Measurements from ENCODE around the gene GZMH. TPM values are rescaled to one million over a fixed set of nuclear protein-coding genes. Genes with fewer than 3 reads are reported as not detected.

The GZMH gene
- total RNA-seq, 1 donor from 2014 or later, result not detected

DNA sequence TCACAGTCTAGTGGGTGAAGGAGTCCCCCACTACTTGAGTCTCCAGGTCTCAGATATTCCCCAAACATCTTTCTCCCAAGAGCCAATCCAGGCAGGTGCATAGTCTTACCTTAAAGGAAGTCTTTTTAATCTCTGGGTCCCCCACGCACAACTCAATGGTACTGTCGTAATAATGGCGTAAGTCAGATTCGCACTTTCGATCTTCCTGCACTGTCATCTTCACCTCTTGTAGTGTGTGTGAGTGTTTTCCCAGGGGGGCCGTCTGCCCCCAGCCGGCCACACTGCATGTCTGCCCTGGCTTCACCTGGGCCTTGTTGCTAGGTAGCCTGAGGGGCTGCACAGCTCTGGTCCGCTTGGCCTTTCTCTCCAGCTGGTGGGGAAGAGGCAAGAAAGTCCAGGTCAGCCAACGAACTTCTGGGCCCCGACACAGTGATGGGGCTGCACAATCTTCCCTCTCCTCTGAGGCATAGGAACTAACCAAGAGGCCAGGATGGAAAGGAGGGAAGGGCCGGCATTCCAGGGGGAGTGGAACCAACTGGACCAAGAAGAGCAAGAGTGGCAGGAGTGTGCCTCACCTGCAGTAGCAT, 22.4 kb upstream of the GZMH start:
- Histone ChIP-seq H3K79me2 (ENCODE audit: insufficient read depth, low read length) (no peaks in the 10 kb centered on the region), H2AFZ (ENCODE audit: low read depth, low read length) (no peak overlapping the region), H3K4me3 (ENCODE audit: insufficient read depth, low read depth, low read length) (no peak overlapping the region), H4K20me1 (ENCODE audit: insufficient read depth, low read length) (no peaks in the 10 kb centered on the region), H3K27me3 (ENCODE audit: insufficient read depth, low read length) (no peaks in the 10 kb centered on the region), H3K9me3 (ENCODE audit: insufficient read depth, low read depth, low read length) (peaks cover 8% of the 10 kb centered on the region), H3K4me1 (ENCODE audit: insufficient read depth, low read length) (no peaks in the 10 kb centered on the region), H3K27ac (ENCODE audit: low read depth, low read length) (no peak overlapping the region), H3K9ac (ENCODE audit: low read length) (no peak overlapping the region), H3K36me3 (ENCODE audit: insufficient read depth, low read length) (no peaks in the 10 kb centered on the region), H3K4me2 (ENCODE audit: low read length) (no peak overlapping the region)
- Mint-ChIP-seq H3K9me3 (ENCODE audit: unreplicated experiment) (no peaks in the 10 kb centered on the region), H3K4me3 (ENCODE audit: unreplicated experiment) (no peak overlapping the region), H3K27ac (ENCODE audit: unreplicated experiment) (no peak overlapping the region), H3K36me3 (ENCODE audit: low read depth, unreplicated experiment) (no peaks in the 10 kb centered on the region), H3K4me1 (ENCODE audit: low read depth, unreplicated experiment) (no peaks in the 10 kb centered on the region), H3K27me3 (ENCODE audit: low read depth, unreplicated experiment) (peaks cover 4% of the 10 kb centered on the region)
- DNase-seq (ENCODE audit: low read depth) (no peak), FAIRE-seq (no peak)
- no peak for TF ChIP-seq EZH2 (IDR thresholded peaks at IDR 0.05; ENCODE audit: insufficient read depth, low read length)
- TF ChIP-seq, protein P1, sequence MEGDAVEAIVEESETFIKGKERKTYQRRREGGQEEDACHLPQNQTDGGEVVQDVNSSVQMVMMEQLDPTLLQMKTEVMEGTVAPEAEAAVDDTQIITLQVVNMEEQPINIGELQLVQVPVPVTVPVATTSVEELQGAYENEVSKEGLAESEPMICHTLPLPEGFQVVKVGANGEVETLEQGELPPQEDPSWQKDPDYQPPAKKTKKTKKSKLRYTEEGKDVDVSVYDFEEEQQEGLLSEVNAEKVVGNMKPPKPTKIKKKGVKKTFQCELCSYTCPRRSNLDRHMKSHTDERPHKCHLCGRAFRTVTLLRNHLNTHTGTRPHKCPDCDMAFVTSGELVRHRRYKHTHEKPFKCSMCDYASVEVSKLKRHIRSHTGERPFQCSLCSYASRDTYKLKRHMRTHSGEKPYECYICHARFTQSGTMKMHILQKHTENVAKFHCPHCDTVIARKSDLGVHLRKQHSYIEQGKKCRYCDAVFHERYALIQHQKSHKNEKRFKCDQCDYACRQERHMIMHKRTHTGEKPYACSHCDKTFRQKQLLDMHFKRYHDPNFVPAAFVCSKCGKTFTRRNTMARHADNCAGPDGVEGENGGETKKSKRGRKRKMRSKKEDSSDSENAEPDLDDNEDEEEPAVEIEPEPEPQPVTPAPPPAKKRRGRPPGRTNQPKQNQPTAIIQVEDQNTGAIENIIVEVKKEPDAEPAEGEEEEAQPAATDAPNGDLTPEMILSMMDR (IDR thresholded peaks at IDR 0.05; ENCODE audit: insufficient read depth, low read depth, low read length), result no peak

DNA sequence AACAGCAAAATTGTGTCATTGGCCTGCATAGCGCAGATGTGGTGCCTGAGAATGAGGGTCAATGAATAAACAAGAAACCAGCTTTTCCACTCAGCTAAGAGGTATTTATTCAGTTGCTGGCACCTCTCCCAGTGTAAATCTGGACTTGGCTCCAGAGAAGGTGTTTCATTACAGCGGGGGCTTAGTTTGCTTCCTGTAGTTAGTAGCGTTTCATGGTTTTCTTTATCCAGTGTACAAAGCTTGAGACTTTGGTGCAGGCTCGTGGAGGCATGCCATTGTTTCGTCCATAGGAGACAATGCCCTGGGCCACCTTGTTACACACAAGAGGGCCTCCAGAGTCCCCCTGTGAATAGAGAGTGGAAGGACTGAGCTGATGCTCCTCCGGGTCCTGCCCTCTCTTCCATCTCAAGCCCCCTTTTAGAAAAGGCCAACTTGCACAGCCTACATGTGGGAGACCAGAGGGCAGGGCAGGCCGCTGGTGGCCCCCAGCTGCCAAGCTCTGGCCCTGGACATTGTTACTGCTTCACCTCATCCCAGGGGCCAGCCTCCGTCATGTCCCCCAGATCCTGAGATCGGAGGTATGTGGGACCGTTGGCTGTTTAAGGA, 21.5 kb upstream of the GZMH start:
- H3K36me3 Mint-ChIP-seq (ENCODE audit: low read depth, unreplicated experiment), result no peaks in the 10 kb centered on the region
- FAIRE-seq, result no peak
- no peaks in the 10 kb centered on the region for H3K36me3 ChIP-seq (ENCODE audit: insufficient read depth, low read length)
- no peaks in the 10 kb centered on the region for H3K4me1 Mint-ChIP-seq (ENCODE audit: low read depth, unreplicated experiment)
- H3K9me3 Mint-ChIP-seq (ENCODE audit: unreplicated experiment), result no peaks in the 10 kb centered on the region
- peaks cover 4% of the 10 kb centered on the region for H3K27me3 Mint-ChIP-seq (ENCODE audit: low read depth, unreplicated experiment)
- no peak overlapping the region for H3K4me2 ChIP-seq (ENCODE audit: low read length)
- H3K4me3 Mint-ChIP-seq (ENCODE audit: unreplicated experiment), result no peak overlapping the region
- DNase-seq (ENCODE audit: low read depth), result no peak
- no peak overlapping the region for H3K27ac ChIP-seq (ENCODE audit: low read depth, low read length)
- H3K9ac ChIP-seq (ENCODE audit: low read length), result no peak overlapping the region
- no peaks in the 10 kb centered on the region for H3K27me3 ChIP-seq (ENCODE audit: insufficient read depth, low read length)
- TF ChIP-seq, protein P1 (IDR thresholded peaks at IDR 0.05; ENCODE audit: insufficient read depth, low read depth, low read length), result no peak
- TF ChIP-seq EZH2 (IDR thresholded peaks at IDR 0.05; ENCODE audit: insufficient read depth, low read length), result no peak
- no peaks in the 10 kb centered on the region for H4K20me1 ChIP-seq (ENCODE audit: insufficient read depth, low read length)
- no peak overlapping the region for H3K27ac Mint-ChIP-seq (ENCODE audit: unreplicated experiment)
- no peak overlapping the region for H2AFZ ChIP-seq (ENCODE audit: low read depth, low read length)
- H3K79me2 ChIP-seq (ENCODE audit: insufficient read depth, low read length), result no peaks in the 10 kb centered on the region
- H3K4me1 ChIP-seq (ENCODE audit: insufficient read depth, low read length), result no peaks in the 10 kb centered on the region
- H3K9me3 ChIP-seq (ENCODE audit: insufficient read depth, low read depth, low read length), result peaks cover 8% of the 10 kb centered on the region
- H3K4me3 ChIP-seq (ENCODE audit: insufficient read depth, low read depth, low read length), result no peak overlapping the region

Data from astrocyte (in vitro differentiated cells and primary cell).